Gastrocnemius medialis (tissue), 4 donors: Measurements from ENCODE around the gene TNS1. TPM values are rescaled to one million over a fixed set of nuclear protein-coding genes. Genes with fewer than 3 reads are reported as not detected.

Experiments
- ATAC-seq, 2 donors: fragments of 150-250 bp; one replicate each; pipeline ENCODE4 v1.9.1; 2016
- DNase-seq, 2 donors: peaks; one replicate each; pipeline ENCODE4 v3.0.0-alpha.2; 2019
- H3K27ac ChIP-seq, 4 donors: fragments of 200-600 bp; sonication (generic); 1 replicate in 1 of 4; 2 replicates in 3 of 4; pipeline ENCODE4 v1.5.1; 2016 to 2018; ENCODE audit warnings: mild to moderate bottlenecking in 2 of 4, moderate library complexity in 1 of 4
- H3K27me3 ChIP-seq, 3 donors: fragments of 200-600 bp; sonication (generic) in 2 of 3; 1 replicate in 1 of 3; 2 replicates in 2 of 3; pipeline versions ENCODE4 v1.5.1 to v1.6.0; 2016 to 2019; ENCODE audit warnings: mild to moderate bottlenecking in 1 of 3, moderate library complexity in 1 of 3
- H3K36me3 ChIP-seq, 2 donors: fragments of 200-600 bp; sonication (generic) in 1 of 2; one replicate each; pipeline ENCODE4 v1.5.1; 2017 to 2018
- H3K4me1 ChIP-seq, 2 donors: fragments of 200-600 bp; sonication (generic) in 1 of 2; one replicate each; pipeline ENCODE4 v1.5.1; 2016 to 2017; ENCODE audit warnings: mild to moderate bottlenecking in 2 of 2
- H3K4me3 ChIP-seq, 4 donors: fragments of 200-600 bp; sonication (generic) in 3 of 4; 1 replicate in 1 of 4; 2 replicates in 3 of 4; pipeline ENCODE4 v1.5.1; 2016 to 2019; ENCODE audit warnings: mild to moderate bottlenecking in 2 of 4
- H3K9me3 ChIP-seq, 3 donors: fragments of 200-600 bp; sonication (generic) in 2 of 3; 1 replicate in 1 of 3; 2 replicates in 2 of 3; pipeline ENCODE4 v1.5.1; 2016 to 2019
- CTCF ChIP-seq, 5 experiments: fragments of 450-650 bp in 3 of 5; fragments of 200-600 bp in 2 of 5; sonication (generic) in 2 of 5; IDR thresholded peaks in 4 of 5; conservative IDR thresholded peaks in 1 of 5; 1 replicate in 4 of 5; 2 replicates in 1 of 5; pipeline ENCODE4 v1.5.1; 2016 to 2019; ENCODE audit warnings: antibody characterized with exemption in 5 of 5, mild to moderate bottlenecking in 3 of 5, moderate library complexity in 3 of 5
- POLR2A ChIP-seq, 2 donors: fragments of 450-650 bp; IDR thresholded peaks; one replicate each; pipeline ENCODE4 v1.6.1; 2017; ENCODE audit warnings: antibody characterized with exemption in 2 of 2, mild to moderate bottlenecking in 2 of 2, moderate library complexity in 2 of 2
- in situ Hi-C, 4 donors: fragments of 200-750 bp; cut with MboI; loops; one replicate each; pipeline versions ENCODE4 v1.15.0 to v1.8.0; 2017; ENCODE audit warnings: low sequenced_read_pairs in 4 of 4
- intact Hi-C: fragments of 100-400 bp; cut with DNase I; formaldehyde crosslinking; loops from one replicate; pipeline ENCODE4 v1.15.1; 2023; ENCODE audit warnings: low total_unique reads
- total RNA-seq, 4 donors: library from RNA; depleted of rRNA; stranded (reverse); fragments of >200 nt; gene quantifications; one replicate each; pipeline versions ENCODE4 v1.1.0 to v1.2.3, GENCODE V29; 2016

Gene TNS1
- total RNA-seq, 4 donors from 2014 or later: 407 to 670 (median 484) TPM

- Histone ChIP-seq H3K27ac (peak overlapping the region; percentile 65 to 78 (median 72)), H3K4me1 (peaks cover 20 to 30% of the 10 kb centered on the region in 2 donors), H3K9me3 (no peaks in the 10 kb centered on the region), H3K36me3 (no peaks in the 10 kb centered on the region), H3K27me3 (no peaks in the 10 kb centered on the region), H3K4me3 (no peak overlapping the region)
- TF ChIP-seq POLR2A (IDR thresholded peaks at IDR 0.05) (no peak), CTCF (IDR thresholded peaks at IDR 0.05 in 4 of 5, conservative IDR thresholded peaks at IDR 0.05 in 1 of 5) (no peak)
- in situ Hi-C loops: loop anchor here (5.0 to 10.0 kb wide), 4 partner anchors 95 to 202 kb away; no protein-coding TSS in a partner anchor
- peak in 1 of 2 donors; percentile 5 for ATAC-seq
- intact Hi-C loops: loop anchor here (2.0 kb wide), 1 partner anchor 45 kb away; no protein-coding TSS in a partner anchor
- DNase-seq: no peak
Measured at GRCh38 chr2:217989221-217989948, 13.4 kb downstream of the TNS1 start.

GRCh38 chr2:217988840-217989204 lies 14.0 kb downstream of the TNS1 start:
- no peak overlapping the region for H3K4me3 ChIP-seq
- ATAC-seq: peak; percentile 28 to 40
- H3K27ac ChIP-seq: peak overlapping the region; percentile 65 to 78 (median 72)
- no peak for TF ChIP-seq POLR2A (IDR thresholded peaks at IDR 0.05)
- TF ChIP-seq CTCF (IDR thresholded peaks at IDR 0.05 in 4 of 5, conservative IDR thresholded peaks at IDR 0.05 in 1 of 5): peak in 3 of 5 experiments; percentile 2 to 43 (median 21)
- DNase-seq: no peak
- in situ Hi-C loops (loop anchor here (5.0 to 10.0 kb wide), 4 partner anchors 94 to 202 kb away; no protein-coding TSS in a partner anchor), intact Hi-C loops (loop anchor here (1.0 to 2.0 kb wide), 5 partner anchors 45 to 204 kb away; no protein-coding TSS in a partner anchor)
- no peaks in the 10 kb centered on the region for H3K9me3 ChIP-seq
- H3K36me3 ChIP-seq: no peaks in the 10 kb centered on the region
- no peaks in the 10 kb centered on the region for H3K27me3 ChIP-seq
- H3K4me1 ChIP-seq: peaks cover 23 to 25% of the 10 kb centered on the region in 2 donors

- no peaks in the 10 kb centered on the region for H3K27me3 ChIP-seq
- no peak for TF ChIP-seq POLR2A (IDR thresholded peaks at IDR 0.05)
- peak; percentile 92 to 97 (median 95) for TF ChIP-seq CTCF (IDR thresholded peaks at IDR 0.05 in 4 of 5, conservative IDR thresholded peaks at IDR 0.05 in 1 of 5)
- DNase-seq: peak; percentile 72 to 85
- peaks cover 20 to 23% of the 10 kb centered on the region in 2 donors for H3K4me1 ChIP-seq
- peak; percentile 73 to 80 for ATAC-seq
- H3K27ac ChIP-seq: peak overlapping the region; percentile 65 to 78 (median 72)
- no peaks in the 10 kb centered on the region for H3K36me3 ChIP-seq
- H3K9me3 ChIP-seq: no peaks in the 10 kb centered on the region
- intact Hi-C loops (loop anchor here (1.0 to 2.0 kb wide), 5 partner anchors 44 to 203 kb away; no protein-coding TSS in a partner anchor), in situ Hi-C loops (loop anchor here (5.0 to 10.0 kb wide), 4 partner anchors 93 to 201 kb away; no protein-coding TSS in a partner anchor)
- H3K4me3 ChIP-seq: peak overlapping the region in 1 of 4 donors; percentile 2
Measured at GRCh38 chr2:217988014-217988839, 14.6 kb downstream of the TNS1 start.

- H3K4me3 ChIP-seq: no peak overlapping the region
- no peak for ATAC-seq
- in situ Hi-C loops (loop anchor here (5.0 to 10.0 kb wide), 4 partner anchors 93 to 200 kb away; no protein-coding TSS in a partner anchor), intact Hi-C loops (no loop called here)
- peak overlapping the region; percentile 65 to 78 (median 72) for H3K27ac ChIP-seq
- DNase-seq: no peak
- H3K9me3 ChIP-seq: no peaks in the 10 kb centered on the region
- H3K36me3 ChIP-seq: no peaks in the 10 kb centered on the region
- TF ChIP-seq POLR2A (IDR thresholded peaks at IDR 0.05) (no peak), CTCF (IDR thresholded peaks at IDR 0.05 in 4 of 5, conservative IDR thresholded peaks at IDR 0.05 in 1 of 5) (no peak)
- H3K27me3 ChIP-seq: no peaks in the 10 kb centered on the region
- H3K4me1 ChIP-seq: peaks cover 20 to 26% of the 10 kb centered on the region in 2 donors
Measured at GRCh38 chr2:217987391-217987790, 15.4 kb downstream of the TNS1 start.
